K562 (cell line): Measurements from ENCODE around the gene ESPN. TPM values are rescaled to one million over a fixed set of nuclear protein-coding genes. Genes with fewer than 3 reads are reported as not detected.

Experiments used
- ATAC-seq: fragments of 200-7000 bp; cut with Tn5 transposase; 3 replicates; pipeline ENCODE4 v1.9.1; 2020; ENCODE audit warnings: moderate library complexity
- BruUV-seq: library from RNA; stranded (reverse); fragments of 400-500 nt; replicated peaks from 2 replicates; lab custom pipeline; 2021; lab: Mats Ljungman, UMichigan
- CTCF ChIA-PET: fragments of 300-600 bp; formaldehyde crosslinking; extraction: SDS; loops from one replicate; lab custom pipeline; 2021; ENCODE audit warnings: low intra/inter-chr PET ratio; lab: Yijun Ruan, JAX
- POLR2A ChIA-PET: fragments of 300-600, 350-650 bp; sonication (Branson Sonifier 250); formaldehyde crosslinking; extraction: SDS; loops from one replicate; lab custom pipeline; 2021; ENCODE audit warnings: antibody characterized with exemption, inconsistent platforms; lab: Yijun Ruan, JAX
- DNase-seq, 4 experiments: peaks; one replicate each; pipeline versions ENCODE4 v3.0.0 to v3.0.0-alpha.2; 2011 to 2018; ENCODE audit warnings: low spot score in 3 of 4, mixed read lengths in 3 of 4; ENCODE audit errors: extremely low read depth in 1 of 4
- FAIRE-seq: peaks from 2 replicates; lab custom pipeline; 2011; peaks lifted over from hg19 to GRCh38; lab: Jason Lieb, UNC
- H2AFZ ChIP-seq: 2 replicates; pipeline ENCODE4 v1.6.0; 2011; ENCODE audit warnings: low read depth, low read length, control low read depth, inconsistent platforms
- H3K27ac ChIP-seq: fragments of 200-600 bp; 3 replicates; pipeline ENCODE4 v1.8.0; 2011; ENCODE audit warnings: low read depth, mild to moderate bottlenecking, control low read depth, inconsistent platforms, low read length, moderate library complexity, mixed read lengths; ENCODE audit errors: extremely low read depth
- H3K27me3 ChIP-seq, 2 experiments: fragments of 300-600 bp in 1 of 2; 2 replicates in 1 of 2; 3 replicates in 1 of 2; pipeline versions ENCODE4 v1.6.0 to v1.8.0; 2011; ENCODE audit warnings: inconsistent platforms in 2 of 2, low read length in 2 of 2, mild to moderate bottlenecking in 1 of 2, mixed read lengths in 1 of 2, moderate library complexity in 1 of 2; ENCODE audit not compliant: control insufficient read depth in 2 of 2, insufficient read depth in 2 of 2
- H3K36me3 ChIP-seq: fragments of 300-600 bp; 3 replicates; pipeline ENCODE4 v1.8.0; 2011; ENCODE audit warnings: mild to moderate bottlenecking, low read length, inconsistent platforms; ENCODE audit not compliant: control insufficient read depth, insufficient read depth
- H3K4me1 ChIP-seq, 2 experiments: fragments of 200-600 bp in 1 of 2; replicated peaks in 1 of 2; 2 replicates in 1 of 2; 3 replicates in 1 of 2; pipeline versions ENCODE4 v1.5.1 to v1.8.0; 2011; ENCODE audit warnings: inconsistent platforms in 2 of 2, low read length in 2 of 2, mild to moderate bottlenecking in 1 of 2, mixed read lengths in 1 of 2, moderate library complexity in 1 of 2; ENCODE audit not compliant: control insufficient read depth in 2 of 2, insufficient read depth in 2 of 2
- H3K4me2 ChIP-seq: 2 replicates; pipeline ENCODE4 v1.6.1; 2011; ENCODE audit warnings: low read length, control low read depth, inconsistent platforms, mixed read lengths; ENCODE audit not compliant: insufficient read depth
- H3K4me3 ChIP-seq: fragments of 200-600 bp; sonication (generic), shearing (Covaris generic); 2 replicates; pipeline ENCODE4 v1.5.1; 2016; ENCODE audit warnings: control low read depth, inconsistent platforms
- H3K79me2 ChIP-seq: fragments of 200-600 bp; 3 replicates; pipeline ENCODE4 v1.8.0; 2011; ENCODE audit warnings: low read length, inconsistent platforms; ENCODE audit not compliant: control insufficient read depth, insufficient read depth
- H3K9ac ChIP-seq, 2 experiments: 2 replicates each; pipeline versions ENCODE4 v1.6.0 to v1.6.1; 2011; ENCODE audit warnings: low read depth in 2 of 2, low read length in 2 of 2, control low read depth in 1 of 2, inconsistent platforms in 1 of 2, mild to moderate bottlenecking in 1 of 2, mixed read lengths in 1 of 2; ENCODE audit not compliant: insufficient read depth in 1 of 2
- H3K9me1 ChIP-seq: one replicate; pipeline ENCODE4 v1.6.0; 2011; ENCODE audit warnings: inconsistent platforms, mild to moderate bottlenecking, low read length, moderate library complexity; ENCODE audit not compliant: control insufficient read depth, insufficient read depth
- H3K9me3 ChIP-seq: replicated peaks from 2 replicates; pipeline ENCODE4 v1.5.1; 2011; ENCODE audit warnings: low read depth, low read length, inconsistent platforms; ENCODE audit not compliant: control insufficient read depth, insufficient read depth
- H4K20me1 ChIP-seq: replicated peaks from 2 replicates; pipeline ENCODE4 v1.6.1; 2011; ENCODE audit warnings: low read length, inconsistent platforms, mixed read lengths; ENCODE audit not compliant: control insufficient read depth, insufficient read depth
- CTCF ChIP-seq, 3 experiments: IDR thresholded peaks in 2 of 3; conservative IDR thresholded peaks in 1 of 3; 2 replicates each; pipeline ENCODE4 v1.5.1; 2011 to 2012; ENCODE audit warnings: low read length in 3 of 3, mild to moderate bottlenecking in 3 of 3, control low read depth in 2 of 3, improper control_type of control experiment in 1 of 3, inconsistent platforms in 1 of 3, low read depth in 1 of 3, mixed read lengths in 1 of 3, moderate library complexity in 1 of 3; ENCODE audit not compliant: insufficient read depth in 2 of 3
- DEAF1 ChIP-seq: fragments of 450-650 bp; formaldehyde crosslinking; IDR thresholded peaks from 2 replicates; pipeline ENCODE4 v1.4.0; 2020; ENCODE audit warnings: mild to moderate bottlenecking, moderate library complexity
- HNRNPLL ChIP-seq: fragments of 200-400 bp; formaldehyde crosslinking; IDR thresholded peaks from 2 replicates; pipeline ENCODE4 v1.6.1; 2017; ENCODE audit warnings: low read length, low read depth, mild to moderate bottlenecking; ENCODE audit not compliant: poor library complexity, severe bottlenecking
- ZNF175 ChIP-seq: fragments of 200-800 bp; sonication (Bioruptor generic); IDR thresholded peaks from 2 replicates; pipeline ENCODE4 v1.6.1; 2016; ENCODE audit warnings: low read depth, mild to moderate bottlenecking, missing genetic modification characterization, missing compliant biosample characterization
- WGBS: fragments of 100-300 bp; shearing (Covaris generic); methylation state at CpG from one replicate; pipeline ENCODE4 v1.1.6; 2016; ENCODE audit warnings: low coverage, mixed read lengths; ENCODE audit not compliant: insufficient coverage; ENCODE audit errors: missing lambda C conversion rate; 5-methylcytosine and 5-hydroxymethylcytosine counted together
- in situ Hi-C: fragments of 300-500 bp; cut with MboI; formaldehyde crosslinking; loops from 4 replicates; pipeline ENCODE4 v1.15.0; 2018; ENCODE audit warnings: inconsistent platforms, mixed read lengths
- intact Hi-C: fragments of 100-400 bp; cut with micrococcal nuclease; formaldehyde crosslinking; loops from 2 replicates; pipeline ENCODE4 v1.14.2; 2022
- polyA plus RNA-seq, 8 experiments: library from polyadenylated mRNA; depleted of rRNA in 4 of 8; stranded (reverse) in 5 of 8; unstranded in 3 of 8; fragments of >200 nt; fragmentation: Nextera tagmentation in 2 of 8; fragmentation: Illumina TruSeq in 1 of 8; extraction: Ambion mirVana in 2 of 8; extraction: Trizol in 1 of 8; gene quantifications; 2 replicates each; pipeline versions ENCODE4 v1.2.1 to v1.2.3, GENCODE V29; 2011 to 2014; ENCODE audit warnings: inconsistent platforms in 1 of 8, missing spikeins in 1 of 8
- total RNA-seq, 7 experiments: library from RNA; depleted of rRNA in 6 of 7; stranded (reverse); fragments of >200 nt in 6 of 7; fragmentation: Illumina TruSeq in 2 of 7; extraction: Trizol in 2 of 7; gene quantifications; 2 replicates each; pipeline versions ENCODE4 v1.2.1 to v1.2.3, GENCODE V29; 2011 to 2021; ENCODE audit warnings: low replicate concordance in 1 of 7

ESPN gene
- total and polyA plus RNA-seq, 9 of the 15 experiments (the other 6 are each of a cell fraction or from before 2014, with no cell fraction given): 0.07 to 1.2 (median 0.45) TPM; not detected in 3

- CTCF ChIA-PET: no interaction called here
- peaks cover 24% of the 10 kb centered on the region for H4K20me1 ChIP-seq
- DNase-seq: no peak
- no TSS peak for BruUV-seq
- H3K9me3 ChIP-seq: no peaks in the 10 kb centered on the region
- H3K4me1 ChIP-seq: peaks cover 3 to 26% of the 10 kb centered on the region in 2 experiments; a peak in 4 of 5 replicates
- peaks cover 5 to 44% of the 10 kb centered on the region in 2 experiments; a peak in 4 of 5 replicates for H3K27me3 ChIP-seq
- H2AFZ ChIP-seq: no peak overlapping the region
- WGBS: 46% methylated on average over 15 of the region's 15 CpGs
- FAIRE-seq: no peak
- TF ChIP-seq HNRNPLL (no peak), DEAF1 (no peak)
- H3K79me2 ChIP-seq: no peaks in the 10 kb centered on the region
- in situ Hi-C loops: no loop called here
- no peak overlapping the region for H3K27ac ChIP-seq
- no peak for ATAC-seq
- POLR2A ChIA-PET: no interaction called here
- H3K9me1 ChIP-seq: no peaks in the 10 kb centered on the region
- H3K4me2 ChIP-seq: no peak overlapping the region
- H3K36me3 ChIP-seq: no peaks in the 10 kb centered on the region
- intact Hi-C loops: loop anchor here (5.0 kb wide), 1 partner anchor 33 kb away; no protein-coding TSS in a partner anchor
- no peak overlapping the region for H3K4me3 ChIP-seq
- H3K9ac ChIP-seq: no peak overlapping the region
Observed at GRCh38 chr1:6435129-6435528, 10.6 kb downstream of the ESPN start.

GRCh38 chr1:6435547-6435946, 11.0 kb downstream of the ESPN start:
- Histone ChIP-seq H3K4me3 (no peak overlapping the region), H3K36me3 (no peaks in the 10 kb centered on the region), H3K27ac (no peak overlapping the region), H3K9ac (no peak overlapping the region), H3K9me1 (no peaks in the 10 kb centered on the region), H3K4me2 (no peak overlapping the region), H3K4me1 (peaks cover 0 to 25% of the 10 kb centered on the region in 2 experiments; a peak in 2 of 5 replicates), H4K20me1 (peaks cover 20% of the 10 kb centered on the region), H3K9me3 (no peaks in the 10 kb centered on the region), H3K79me2 (no peaks in the 10 kb centered on the region), H3K27me3 (peaks cover 5 to 39% of the 10 kb centered on the region in 2 experiments; a peak in 4 of 5 replicates), H2AFZ (no peak overlapping the region)
- 9% methylated on average over 3 of the region's 3 CpGs for WGBS
- no peak for FAIRE-seq
- in situ Hi-C loops (no loop called here), intact Hi-C loops (loop anchor here (5.0 kb wide), 1 partner anchor 33 kb away; no protein-coding TSS in a partner anchor)
- ChIA-PET CTCF (no interaction called here), POLR2A (no interaction called here)
- ATAC-seq: no peak
- TF ChIP-seq ZNF175 (CRISPR knock-in tag): no peak
- 0 out of 6 replicates have a peak, but pooled peaks of 1 of the 3 experiments have one; percentile 14 for TF ChIP-seq CTCF (IDR thresholded peaks at IDR 0.05 in 2 of 3, conservative IDR thresholded peaks at IDR 0.05 in 1 of 3; ENCODE audit: insufficient read depth in 2 of 3, low read depth in 1 of 3, low read length in 3 of 3)
- DNase-seq: no peak
- BruUV-seq: no TSS peak
